ENCODE data around the gene PRDM16.

The PRDM16 gene

DNA sequence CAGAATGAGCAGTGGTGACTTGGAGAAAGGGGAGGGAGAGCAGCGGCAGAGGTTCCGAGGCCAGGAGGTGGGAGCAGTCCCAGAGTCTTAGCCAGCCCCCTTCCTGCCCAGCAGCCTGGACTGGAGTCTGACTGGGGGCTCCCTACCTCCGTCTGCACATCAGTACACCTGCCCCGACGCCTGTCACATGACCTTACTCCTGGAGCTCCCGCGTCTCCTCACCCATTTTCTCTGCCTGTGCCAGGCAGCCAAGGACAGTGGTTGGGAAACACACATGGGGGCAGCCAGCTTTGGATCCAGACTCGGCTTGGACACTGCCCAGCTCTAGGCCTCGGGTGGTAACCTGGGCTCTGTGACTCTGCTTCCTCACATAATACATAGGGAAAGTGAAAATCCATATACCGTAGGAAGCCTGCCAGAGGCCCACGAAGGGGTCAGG lies 30.9 kb upstream of the PRDM16 start:
- Histone ChIP-seq H3K27me3 (ENCODE audit: insufficient read depth, low read length, poor library complexity) (peaks cover 3% of the 10 kb centered on the region), H3K4me3 (ENCODE audit: low read depth in 1 of 2, low read length in 2 of 2) (no peak overlapping the region), H3K9ac (ENCODE audit: low read depth, low read length) (no peak overlapping the region), H3K9me3 (ENCODE audit: insufficient read depth, low read length, severe bottlenecking) (no peaks in the 10 kb centered on the region), H2AFZ (ENCODE audit: low read depth, low read length) (no peak overlapping the region), H3K27ac (ENCODE audit: low read length) (no peak overlapping the region), H4K20me1 (ENCODE audit: insufficient read depth, low read length) (peaks cover 8% of the 10 kb centered on the region; the same call in 1 of the 2 replicates), H3K4me2 (ENCODE audit: insufficient read depth, low read length) (no peak overlapping the region), H3K79me2 (ENCODE audit: insufficient read depth, low read length) (no peaks in the 10 kb centered on the region), H3K4me1 (ENCODE audit: insufficient read depth, low read length) (peaks cover 13% of the 10 kb centered on the region), H3K36me3 (ENCODE audit: insufficient read depth, low read length) (no peaks in the 10 kb centered on the region)
- no peak for TF ChIP-seq EZH2 (IDR thresholded peaks at IDR 0.05; ENCODE audit: borderline replicate concordance, low read depth, low read length, severe bottlenecking)
- TF ChIP-seq CTCF (IDR thresholded peaks at IDR 0.05; ENCODE audit: borderline replicate concordance, extremely low read depth, low read length, poor library complexity, severe bottlenecking): no peak
- DNase-seq: no peak
- ATAC-seq (ENCODE audit: insufficient read depth, low read depth): no peak

DNA sequence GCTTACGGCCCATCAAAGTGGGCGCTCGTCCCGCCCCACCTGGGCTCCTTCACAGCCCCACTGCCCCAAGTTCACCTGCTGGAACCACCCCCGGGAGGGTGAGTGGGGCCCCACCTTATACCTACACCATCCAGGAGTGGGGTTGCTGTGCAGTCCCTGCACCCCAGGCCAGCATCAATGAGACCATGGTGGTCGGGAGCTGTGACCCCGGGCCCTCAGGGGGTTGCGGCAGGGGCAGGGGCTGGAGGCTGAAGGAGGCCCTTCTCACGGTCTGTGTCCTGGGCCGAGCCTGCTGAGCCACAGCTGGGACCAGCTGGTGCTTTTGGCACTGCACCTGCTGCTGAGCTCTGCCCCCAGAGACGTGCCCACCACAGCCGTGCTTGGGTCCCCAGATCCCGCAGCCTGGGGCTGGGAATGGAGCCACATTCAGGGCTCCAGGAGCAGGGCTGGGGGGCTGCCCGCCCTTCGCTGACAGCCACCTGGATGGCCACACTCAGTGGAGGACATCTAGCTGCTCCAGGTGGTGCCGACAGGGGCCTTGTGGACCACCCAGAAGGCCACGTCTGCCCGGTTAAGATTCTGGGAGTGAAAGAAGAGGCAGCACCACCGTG lies 30.3 kb upstream of the PRDM16 start:
- Histone ChIP-seq H3K36me3 (ENCODE audit: insufficient read depth, low read length) (no peaks in the 10 kb centered on the region), H3K4me3 (ENCODE audit: low read depth in 1 of 2, low read length in 2 of 2) (no peak overlapping the region), H3K9ac (ENCODE audit: low read depth, low read length) (no peak overlapping the region), H3K4me2 (ENCODE audit: insufficient read depth, low read length) (no peak overlapping the region), H4K20me1 (ENCODE audit: insufficient read depth, low read length) (peaks cover 8% of the 10 kb centered on the region; the same call in 1 of the 2 replicates), H3K79me2 (ENCODE audit: insufficient read depth, low read length) (no peaks in the 10 kb centered on the region), H3K9me3 (ENCODE audit: insufficient read depth, low read length, severe bottlenecking) (no peaks in the 10 kb centered on the region), H3K4me1 (ENCODE audit: insufficient read depth, low read length) (peaks cover 8% of the 10 kb centered on the region), H2AFZ (ENCODE audit: low read depth, low read length) (no peak overlapping the region), H3K27me3 (ENCODE audit: insufficient read depth, low read length, poor library complexity) (peaks cover 3% of the 10 kb centered on the region), H3K27ac (ENCODE audit: low read length) (no peak overlapping the region)
- DNase-seq (no peak), ATAC-seq (ENCODE audit: insufficient read depth, low read depth) (no peak)
- no peak for TF ChIP-seq CTCF (IDR thresholded peaks at IDR 0.05; ENCODE audit: borderline replicate concordance, extremely low read depth, low read length, poor library complexity, severe bottlenecking)
- TF ChIP-seq EZH2 (IDR thresholded peaks at IDR 0.05; ENCODE audit: borderline replicate concordance, low read depth, low read length, severe bottlenecking): no peak

- peaks cover 4% of the 10 kb centered on the region; the same call in 1 of the 2 replicates for H4K20me1 ChIP-seq (ENCODE audit: insufficient read depth, low read length)
- TF ChIP-seq CTCF (IDR thresholded peaks at IDR 0.05; ENCODE audit: borderline replicate concordance, extremely low read depth, low read length, poor library complexity, severe bottlenecking) (no peak), EZH2 (IDR thresholded peaks at IDR 0.05; ENCODE audit: borderline replicate concordance, low read depth, low read length, severe bottlenecking) (no peak)
- ATAC-seq (ENCODE audit: insufficient read depth, low read depth) (no peak), DNase-seq (no peak)
- H3K27ac ChIP-seq (ENCODE audit: low read length): no peak overlapping the region
- H3K9ac ChIP-seq (ENCODE audit: low read depth, low read length): no peak overlapping the region
- H3K27me3 ChIP-seq (ENCODE audit: insufficient read depth, low read length, poor library complexity): peaks cover 3% of the 10 kb centered on the region
- no peaks in the 10 kb centered on the region for H3K79me2 ChIP-seq (ENCODE audit: insufficient read depth, low read length)
- H3K36me3 ChIP-seq (ENCODE audit: insufficient read depth, low read length): no peaks in the 10 kb centered on the region
- no peak overlapping the region for H2AFZ ChIP-seq (ENCODE audit: low read depth, low read length)
- H3K4me3 ChIP-seq (ENCODE audit: low read depth in 1 of 2, low read length in 2 of 2): no peak overlapping the region
- H3K4me2 ChIP-seq (ENCODE audit: insufficient read depth, low read length): no peak overlapping the region
- H3K4me1 ChIP-seq (ENCODE audit: insufficient read depth, low read length): no peaks in the 10 kb centered on the region
- H3K9me3 ChIP-seq (ENCODE audit: insufficient read depth, low read length, severe bottlenecking): no peaks in the 10 kb centered on the region
Observed at GRCh38 chr1:3040004-3040403, 29.0 kb upstream of the PRDM16 start.
